B cell (primary cell): Measurements from ENCODE around the gene UBR2. TPM values are rescaled to one million over a fixed set of nuclear protein-coding genes. Genes with fewer than 3 reads are reported as not detected.

Experiments
- ATAC-seq: fragments of 200-7000 bp; cut with Tn5 transposase; one replicate; pipeline ENCODE4 v1.10.0; 2021; ENCODE audit warnings: low read depth, mild to moderate bottlenecking, moderate number of reproducible peaks, moderate library complexity
- CTCF ChIA-PET: fragments of 350-600 bp; sonication (Branson Sonifier 250); formaldehyde crosslinking; loops from one replicate; lab custom pipeline; 2021; ENCODE audit warnings: antibody characterized with exemption, inconsistent platforms; lab: Charles Lee
- POLR2A ChIA-PET: fragments of 350-600 bp; sonication (Branson Sonifier 250); formaldehyde crosslinking; loops from one replicate; lab custom pipeline; 2021; ENCODE audit warnings: antibody characterized with exemption; lab: Charles Lee
- DNase-seq: peaks from one replicate; pipeline ENCODE4 v3.0.0; 2013
- H2AFZ ChIP-seq: 2 replicates; pipeline ENCODE4 v1.6.1; 2012; ENCODE audit warnings: mild to moderate bottlenecking, low read depth, low read length; ENCODE audit not compliant: insufficient read depth, poor library complexity, severe bottlenecking
- H3K27ac ChIP-seq, 2 donors: 1 replicate in 1 of 2; 2 replicates in 1 of 2; pipeline ENCODE4 v1.5.1; 2012 to 2013; ENCODE audit warnings: low read length in 2 of 2, mild to moderate bottlenecking in 2 of 2, moderate library complexity in 1 of 2
- H3K27me3 ChIP-seq, 4 experiments: fragments of 200-600 bp in 1 of 4; sonication (generic) in 1 of 4; replicated peaks in 1 of 4; 1 replicate in 2 of 4; 2 replicates in 2 of 4; pipeline versions ENCODE4 v1.6.1 to v1.7.0; 2013 to 2016; ENCODE audit warnings: low read length in 3 of 4, mild to moderate bottlenecking in 2 of 4, mixed read lengths in 1 of 4, moderate library complexity in 1 of 4; ENCODE audit not compliant: insufficient read depth in 4 of 4, control insufficient read depth in 3 of 4; ENCODE audit errors: control extremely low read depth in 1 of 4
- H3K36me3 ChIP-seq, 2 experiments: replicated peaks in 1 of 2; 1 replicate in 1 of 2; 2 replicates in 1 of 2; pipeline versions ENCODE4 v1.6.1 to v1.7.1; 2013; ENCODE audit warnings: low read length in 1 of 2; ENCODE audit not compliant: insufficient read depth in 2 of 2, control insufficient read depth in 1 of 2; ENCODE audit errors: control extremely low read depth in 1 of 2, extremely low read depth in 1 of 2
- H3K4me1 ChIP-seq, 2 donors: fragments of 200-600 bp in 1 of 2; sonication (generic) in 1 of 2; 1 replicate in 1 of 2; 2 replicates in 1 of 2; pipeline versions ENCODE4 v1.5.1 to v1.6.1; 2013 to 2017; ENCODE audit warnings: low read length in 2 of 2; ENCODE audit not compliant: control insufficient read depth in 2 of 2, insufficient read depth in 2 of 2
- H3K4me2 ChIP-seq: replicated peaks from 2 replicates; pipeline ENCODE3; 2012; ENCODE audit warnings: mild to moderate bottlenecking, low read depth, low read length; ENCODE audit not compliant: poor library complexity, severe bottlenecking
- H3K4me3 ChIP-seq, 5 experiments: fragments of 200-600 bp in 1 of 5; sonication (generic) in 1 of 5; 1 replicate in 3 of 5; 2 replicates in 2 of 5; pipeline versions ENCODE4 v1.5.1 to v1.7.0; 2011 to 2016; ENCODE audit warnings: low read length in 4 of 5, mild to moderate bottlenecking in 4 of 5, low read depth in 2 of 5, control low read depth in 1 of 5, moderate library complexity in 1 of 5; ENCODE audit not compliant: insufficient read depth in 1 of 5; ENCODE audit errors: control extremely low read depth in 1 of 5, extremely low read depth in 1 of 5
- H3K79me2 ChIP-seq: fragments of 200-600 bp; sonication (generic); one replicate; pipeline ENCODE4 v1.6.0; 2016; ENCODE audit warnings: low read length; ENCODE audit not compliant: control insufficient read depth, insufficient read depth
- H3K9ac ChIP-seq: fragments of 200-600 bp; sonication (generic); 2 replicates; pipeline ENCODE4 v1.6.1; 2017; ENCODE audit warnings: mild to moderate bottlenecking, low read length, moderate library complexity
- H3K9me3 ChIP-seq, 3 donors: one replicate each; pipeline versions ENCODE4 v1.6.1 to v1.7.1; 2013; ENCODE audit warnings: low read length in 2 of 3; ENCODE audit not compliant: control insufficient read depth in 2 of 3, insufficient read depth in 1 of 3; ENCODE audit errors: control extremely low read depth in 1 of 3
- H4K20me1 ChIP-seq: 2 replicates; pipeline ENCODE4 v1.6.0; 2012; ENCODE audit warnings: mild to moderate bottlenecking, low read length; ENCODE audit not compliant: insufficient read depth, control insufficient read depth, poor library complexity, severe bottlenecking
- H3K27ac Mint-ChIP-seq: one replicate; pipeline ENCODE4 v1.8.0; 2021; ENCODE audit warnings: mixed read lengths
- H3K27me3 Mint-ChIP-seq: one replicate; pipeline ENCODE4 v1.8.0; 2021; ENCODE audit warnings: mixed read lengths
- H3K4me1 Mint-ChIP-seq: one replicate; pipeline ENCODE4 v1.8.0; 2021; ENCODE audit warnings: mixed read lengths
- H3K4me3 Mint-ChIP-seq: one replicate; pipeline ENCODE4 v1.8.0; 2021; ENCODE audit warnings: mixed read lengths
- H3K9me3 Mint-ChIP-seq: one replicate; pipeline ENCODE4 v1.8.0; 2022; ENCODE audit warnings: mixed read lengths; ENCODE audit not compliant: insufficient read depth
- CTCF ChIP-seq: fragments of 200-600 bp; IDR thresholded peaks from one replicate; pipeline ENCODE4 v1.8.0; 2022; ENCODE audit warnings: antibody characterized with exemption, mild to moderate bottlenecking
- EZH2 ChIP-seq: IDR thresholded peaks from 2 replicates; pipeline ENCODE4 v1.6.1; 2012; ENCODE audit warnings: borderline replicate concordance, low read depth, mild to moderate bottlenecking, moderate library complexity, low read length; ENCODE audit not compliant: insufficient read depth, poor library complexity, severe bottlenecking
- WGBS: methylation state at CpG from one replicate; pipeline ENCODE4 v1.1.5; 2013; ENCODE audit warnings: missing lambda C conversion rate; ENCODE audit not compliant: insufficient coverage; 5-methylcytosine and 5-hydroxymethylcytosine counted together
- intact Hi-C: fragments of 100-400 bp; cut with micrococcal nuclease; formaldehyde crosslinking; loops from one replicate; pipeline ENCODE4 v1.10.0; 2022
- polyA plus RNA-seq: library from polyadenylated mRNA; depleted of rRNA; stranded (reverse); fragments of >200 nt; gene quantifications from 2 replicates; pipeline ENCODE4 v1.2.3, GENCODE V29; 2012
- total RNA-seq, 2 donors: library from RNA; stranded (reverse); fragments of 120-200 nt in 1 of 2; gene quantifications; 1 replicate in 1 of 2; 2 replicates in 1 of 2; pipeline versions ENCODE4 v1.2.3 to v1.2.4, GENCODE V29; 2013 to 2022

The UBR2 gene
- total and polyA plus RNA-seq, 2 donors (not counting 1 experiment from before 2014, with no cell fraction given) = 9.7 to 56.2 TPM

DNA sequence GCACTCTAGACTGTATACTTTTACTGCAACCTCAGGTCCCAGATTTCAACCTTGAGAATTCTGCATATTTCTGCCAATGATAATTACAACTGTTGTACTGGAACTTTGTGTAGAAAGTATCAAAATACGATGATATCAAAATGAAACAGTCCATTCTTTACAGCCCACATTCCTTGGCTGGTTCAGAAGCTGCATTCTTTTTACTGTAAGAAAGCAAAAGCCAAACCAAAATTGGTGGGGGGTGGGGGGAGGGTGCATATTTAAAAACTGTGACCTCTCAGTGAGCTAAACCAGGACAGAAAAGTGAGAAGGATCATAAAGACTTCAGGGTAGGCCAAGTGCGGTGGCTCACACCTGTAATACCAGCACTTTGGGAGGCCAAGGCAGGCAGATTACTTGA, 41.8 kb upstream of the UBR2 start:
- peaks cover 6 to 15% of the 10 kb centered on the region in 2 donors for H3K4me1 ChIP-seq
- no CpG with 5 or more reads among the region's 2 CpGs for WGBS
- no peak overlapping the region for H3K4me3 Mint-ChIP-seq
- no peaks in the 10 kb centered on the region for H3K79me2 ChIP-seq
- H3K27ac ChIP-seq = no peak overlapping the region
- H3K4me1 Mint-ChIP-seq = peaks cover 17% of the 10 kb centered on the region
- no peaks in the 10 kb centered on the region for H3K27me3 ChIP-seq
- no peak overlapping the region for H3K9ac ChIP-seq
- no peaks in the 10 kb centered on the region for H3K36me3 ChIP-seq
- no peak overlapping the region for H3K4me3 ChIP-seq
- no peak for DNase-seq
- H3K9me3 Mint-ChIP-seq = no peaks in the 10 kb centered on the region
- no peak overlapping the region for H3K4me2 ChIP-seq
- H2AFZ ChIP-seq = no peak overlapping the region
- H4K20me1 ChIP-seq = no peaks in the 10 kb centered on the region
- H3K9me3 ChIP-seq = peaks cover 0 to 6% (median 3%) of the 10 kb centered on the region in 3 donors
- ChIA-PET CTCF (interaction anchor here (0.6 to 1.2 kb wide), 2 partner anchors 11 to 25 kb away, joined by 3 to 6 read pairs; no protein-coding TSS in a partner anchor), POLR2A (no interaction called here)
- peak overlapping the region; percentile 90 for H3K27ac Mint-ChIP-seq
- H3K27me3 Mint-ChIP-seq = no peaks in the 10 kb centered on the region
- TF ChIP-seq EZH2 (no peak), CTCF (no peak)
- ATAC-seq = no peak
- intact Hi-C loops = no loop called here

DNA sequence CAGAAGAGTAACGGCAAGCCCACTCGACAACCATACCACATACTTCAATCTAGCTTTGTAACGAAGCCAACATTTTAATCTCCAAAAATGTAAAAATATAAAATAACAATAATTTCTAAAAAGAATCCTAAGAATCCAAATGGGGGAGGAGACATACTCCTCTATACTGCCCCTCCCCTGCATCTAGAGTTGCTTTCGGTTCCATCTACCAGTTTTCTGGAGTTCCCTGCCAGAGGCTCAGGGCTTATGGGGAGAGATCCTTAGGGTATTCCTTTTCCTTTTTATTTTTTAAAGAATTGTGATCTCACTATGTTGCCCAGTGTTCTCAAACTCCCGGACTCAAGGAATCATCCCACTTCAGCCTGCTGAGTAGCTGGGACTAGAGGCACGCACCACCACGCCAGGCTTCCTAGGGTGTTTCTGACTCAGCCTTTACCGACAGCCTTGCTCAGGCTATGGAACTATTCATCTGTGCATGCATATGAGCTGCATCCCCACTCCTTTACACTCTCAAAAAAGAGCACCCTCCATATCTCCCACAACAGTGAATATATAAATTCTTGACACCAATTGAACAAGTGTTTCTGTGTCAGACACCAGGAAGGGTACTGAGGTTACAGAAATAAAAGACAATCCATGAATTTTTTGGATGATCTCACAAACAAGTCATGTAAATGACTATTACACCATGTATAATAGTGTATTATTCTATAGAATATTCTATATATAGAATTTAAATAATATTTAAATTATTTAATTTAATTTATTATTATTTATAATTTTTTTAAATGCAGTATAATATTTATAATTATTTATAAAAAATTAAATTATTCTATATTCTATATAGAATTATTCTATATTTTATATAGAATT, 40.7 kb upstream of the UBR2 start:
- no peak overlapping the region for H3K9ac ChIP-seq
- H3K36me3 ChIP-seq = no peaks in the 10 kb centered on the region
- H3K4me3 ChIP-seq = no peak overlapping the region
- Mint-ChIP-seq H3K9me3 (no peaks in the 10 kb centered on the region), H3K4me1 (peaks cover 17% of the 10 kb centered on the region), H3K27ac (no peak overlapping the region), H3K27me3 (no peaks in the 10 kb centered on the region), H3K4me3 (no peak overlapping the region)
- no peaks in the 10 kb centered on the region for H4K20me1 ChIP-seq
- H3K27me3 ChIP-seq = no peaks in the 10 kb centered on the region
- no peak overlapping the region for H3K4me2 ChIP-seq
- DNase-seq = no peak
- POLR2A ChIA-PET = no interaction called here
- 90% methylated on average over 4 of the region's 8 CpGs for WGBS
- H3K4me1 ChIP-seq = peaks cover 6 to 15% of the 10 kb centered on the region in 2 donors
- peaks cover 0 to 6% (median 3%) of the 10 kb centered on the region in 3 donors for H3K9me3 ChIP-seq
- no peak overlapping the region for H3K27ac ChIP-seq
- CTCF ChIA-PET = interaction anchor here (1.2 kb wide), 1 partner anchor 24 kb away, joined by 3 read pairs; no protein-coding TSS in a partner anchor
- intact Hi-C loops = no loop called here
- TF ChIP-seq CTCF (no peak), EZH2 (no peak)
- H2AFZ ChIP-seq = no peak overlapping the region
- no peak for ATAC-seq
- H3K79me2 ChIP-seq = no peaks in the 10 kb centered on the region
